IPS-NIHi7 (cell line): Measurements from ENCODE around the gene COL18A1.

ENCODE experiments used
- DNase-seq: peaks from one replicate; pipeline ENCODE4 v3.0.0; 2012; ENCODE audit warnings: mixed read lengths; ENCODE audit errors: extremely low spot score

The COL18A1 gene

DNA sequence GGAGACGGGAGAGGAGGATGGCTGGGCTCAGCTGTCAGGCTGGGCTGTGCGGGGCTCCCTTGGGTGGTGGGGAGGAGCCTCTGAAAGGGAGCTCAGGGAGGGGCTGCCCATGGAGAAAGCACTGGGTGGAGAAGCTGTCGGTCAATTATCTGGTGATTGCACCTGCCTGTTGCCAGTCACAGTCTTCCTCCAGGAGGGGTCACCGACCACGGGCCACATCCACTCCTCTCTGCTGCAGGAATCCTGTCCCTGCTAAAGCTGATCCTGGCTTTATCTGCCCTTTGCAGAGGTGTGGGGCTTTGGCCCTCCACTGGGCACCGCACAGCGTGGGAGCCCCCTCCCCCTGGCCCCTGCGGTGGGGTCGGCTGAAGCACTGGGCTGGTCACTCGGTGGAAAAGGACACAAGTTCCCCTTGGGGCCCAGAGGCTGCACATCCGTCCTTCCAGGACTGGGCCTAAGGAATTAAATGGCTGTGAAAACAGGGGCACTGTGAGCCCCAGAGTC, 21.8 kb upstream of the COL18A1 start:
- DNase-seq, result no peak

GRCh38 chr21:45383615-45384201, 21.3 kb upstream of the COL18A1 start:
- DNase-seq, result peak; percentile 66

DNA sequence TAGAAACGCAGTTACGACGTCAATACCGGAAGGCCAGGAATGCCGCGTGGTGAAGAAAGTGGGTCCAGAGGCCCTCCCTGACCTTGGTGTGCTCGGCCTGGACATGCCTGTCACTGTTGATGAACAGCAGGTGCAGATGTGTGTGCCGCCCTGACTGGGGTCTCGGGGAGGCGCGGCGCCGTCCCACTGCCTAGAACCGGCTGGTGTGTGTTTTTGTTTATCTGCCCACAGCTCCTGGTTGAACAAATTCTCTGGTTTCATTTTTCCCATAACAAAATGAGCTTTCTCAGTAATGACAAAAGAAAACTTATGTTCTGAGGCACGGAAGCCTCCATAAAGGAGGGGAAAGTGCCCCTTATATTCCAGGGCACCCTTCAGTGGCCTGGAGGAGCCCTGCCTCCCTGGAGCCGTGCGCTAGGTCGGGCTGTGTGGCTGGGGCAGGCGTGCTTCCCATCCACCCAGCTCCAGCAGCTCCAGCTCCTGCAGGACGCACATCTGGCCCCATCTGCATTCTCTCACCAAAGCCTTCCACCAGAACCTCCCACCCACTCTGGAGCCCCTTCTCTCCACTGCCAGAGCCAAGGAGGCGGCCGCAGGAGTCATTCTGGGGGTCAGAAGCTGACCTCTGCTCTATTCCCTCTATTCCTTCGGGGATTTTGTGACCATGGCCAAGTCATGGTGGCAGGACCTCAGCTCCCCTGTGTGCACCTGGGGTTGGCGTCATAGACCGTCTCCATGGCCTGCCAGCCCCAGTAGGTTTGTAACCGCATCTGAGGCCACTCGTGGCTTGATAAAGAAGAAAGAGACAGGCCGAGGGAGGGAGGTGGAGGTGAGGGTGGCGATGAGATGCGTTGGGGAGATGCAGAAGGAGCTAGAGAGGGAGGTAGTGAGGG, 20.1 kb upstream of the COL18A1 start:
- no peak for DNase-seq

DNA sequence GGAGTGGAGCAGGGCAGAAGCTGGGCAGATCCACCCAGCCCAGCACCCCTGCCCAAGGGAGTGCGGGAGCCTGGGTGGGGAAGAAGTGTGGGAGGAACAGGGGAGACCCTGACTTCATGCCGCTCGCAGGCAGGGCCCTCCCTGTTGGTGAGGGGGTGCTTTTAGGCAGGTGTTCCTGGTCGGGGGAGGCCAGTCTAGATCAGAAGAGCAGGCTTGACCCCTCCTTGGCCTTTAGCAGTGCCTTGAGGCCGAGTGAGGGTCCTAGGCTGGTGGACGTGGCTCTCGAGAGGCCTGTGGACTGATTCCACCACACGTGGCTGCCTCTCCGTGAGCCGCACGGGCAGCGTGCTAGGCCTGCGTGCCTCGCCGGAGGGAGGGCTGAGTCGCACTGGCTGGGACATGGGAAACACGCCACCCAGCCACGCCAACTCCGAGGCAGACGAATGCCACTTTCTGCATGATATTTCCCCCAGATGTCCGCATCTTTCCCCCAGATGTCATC, 19.4 kb upstream of the COL18A1 start:
- DNase-seq, result no peak

DNA sequence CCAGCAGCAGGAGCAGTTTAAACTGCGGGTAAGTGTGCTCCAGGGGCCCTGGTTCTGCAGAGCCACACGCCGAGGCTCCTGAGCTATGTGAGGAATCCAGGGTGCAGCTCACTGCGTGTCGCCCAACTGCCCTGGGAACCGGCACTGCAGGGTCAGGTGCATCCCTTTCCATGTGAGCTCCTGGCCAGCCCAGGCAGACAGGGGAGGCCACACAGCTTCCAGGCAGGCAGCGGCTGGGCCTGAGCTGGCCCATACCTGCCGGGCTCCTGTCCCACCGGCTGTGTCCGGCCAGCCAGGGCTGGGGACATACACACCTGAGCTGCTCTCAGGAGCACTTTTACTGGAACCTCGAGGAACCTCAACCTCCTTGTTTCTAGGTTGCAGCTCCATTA, 18.6 kb upstream of the COL18A1 start:
- DNase-seq, result no peak

DNA sequence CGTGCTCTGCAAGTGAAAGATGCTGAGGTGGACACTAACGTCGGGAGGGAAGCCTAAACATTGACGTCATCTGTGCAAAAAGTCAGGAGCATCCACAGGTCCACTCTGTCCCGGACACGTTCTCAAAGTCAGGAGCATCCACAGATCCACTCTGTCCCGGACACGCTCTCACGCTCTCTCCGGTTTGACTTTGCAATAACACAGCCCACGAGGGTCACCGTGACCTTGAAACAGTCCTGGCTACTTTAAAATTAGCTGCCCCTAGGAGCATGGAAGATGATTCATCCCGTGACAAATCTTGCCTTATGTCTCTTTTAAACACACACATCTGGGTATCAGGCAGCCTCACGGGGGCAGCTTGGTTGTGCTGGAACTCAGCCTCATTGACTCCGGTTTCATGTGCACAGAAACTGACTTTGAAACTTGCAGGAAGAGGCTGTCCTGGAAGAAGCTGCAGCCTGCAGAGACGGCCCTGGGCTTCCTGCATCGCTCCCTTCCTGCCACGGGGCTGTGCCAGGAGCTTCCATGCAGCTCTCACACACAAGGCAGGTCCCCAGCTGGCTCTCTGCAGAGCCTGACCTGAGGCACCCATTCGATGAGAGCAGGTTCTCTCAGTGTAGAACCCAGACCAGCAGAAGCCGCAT, 18.1 kb upstream of the COL18A1 start:
- DNase-seq, result no peak

DNA sequence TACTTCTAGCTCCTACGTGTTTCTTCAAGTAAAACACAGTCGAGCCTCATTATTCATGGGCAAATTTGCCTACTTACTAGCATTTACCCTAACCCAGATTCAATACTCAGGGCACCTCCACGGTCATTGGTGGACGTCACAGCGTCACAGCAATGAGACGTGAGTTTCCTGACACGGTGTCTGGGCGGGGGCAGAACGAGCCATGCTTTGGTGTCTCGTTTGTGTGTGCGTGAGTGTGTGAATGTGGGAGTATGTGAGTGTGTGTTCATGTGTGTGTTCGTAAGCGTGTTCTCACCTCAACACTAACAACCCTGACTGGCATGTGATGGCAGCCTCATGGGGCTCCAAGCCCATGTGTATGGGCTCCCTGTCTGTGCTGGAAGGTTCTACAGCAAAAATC, 17.5 kb upstream of the COL18A1 start:
- no peak for DNase-seq

GRCh38 chr21:45388011-45388521, 16.9 kb upstream of the COL18A1 start:
- DNase-seq, result no peak

- no peak for DNase-seq
These were observed 16.2 kb upstream of the COL18A1 start for GRCh38 chr21:45388611-45389296.

GRCh38 chr21:45390121-45390751, 14.7 kb upstream of the COL18A1 start:
- DNase-seq, result no peak

DNA sequence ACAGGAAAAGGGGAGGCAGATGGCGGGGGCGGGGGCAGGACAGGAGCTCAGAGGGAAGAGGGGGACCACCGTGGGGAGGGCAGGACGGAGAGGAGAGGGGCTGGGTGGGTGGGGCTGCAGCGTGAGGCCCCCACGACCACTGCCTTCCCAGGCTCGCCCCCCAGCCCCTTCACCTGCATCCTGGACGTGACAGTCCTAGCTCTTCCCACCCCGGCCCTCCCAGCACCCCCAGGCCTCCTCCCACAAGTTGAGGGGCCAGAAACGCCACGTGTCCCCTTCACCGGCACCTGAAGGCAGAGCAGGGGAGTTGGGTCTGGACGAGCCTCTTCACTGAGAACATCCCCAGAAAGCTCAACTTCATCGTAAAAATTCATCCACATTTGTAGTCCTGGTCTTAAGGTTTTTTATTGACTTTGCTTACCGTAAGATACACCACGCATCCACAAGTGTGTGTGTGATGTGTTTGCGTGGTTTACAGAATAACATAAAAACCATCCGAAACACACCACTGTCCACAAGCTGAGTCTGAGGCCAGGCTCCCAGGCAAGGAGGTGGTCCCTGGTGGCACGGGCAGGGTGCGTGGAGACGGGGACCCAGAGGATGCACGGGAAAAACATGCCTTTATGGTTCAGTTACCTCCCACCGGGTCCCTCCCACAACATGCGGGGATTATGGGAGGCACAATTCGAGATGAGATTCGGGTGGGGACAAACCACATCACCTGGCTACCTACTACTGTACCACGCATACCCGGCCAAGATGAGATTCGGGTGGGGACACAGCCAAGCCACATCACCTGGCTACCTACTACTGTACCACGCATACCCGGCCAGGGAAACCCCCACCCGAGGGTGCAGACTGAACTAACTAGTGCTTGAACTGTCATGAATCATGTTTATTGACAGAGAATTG, 13.9 kb upstream of the COL18A1 start:
- DNase-seq, result no peak

- no peak for DNase-seq
These were observed 13.0 kb upstream of the COL18A1 start for GRCh38 chr21:45391743-45392572.

- no peak for DNase-seq
These were observed 12.4 kb upstream of the COL18A1 start for GRCh38 chr21:45392573-45392971.

DNA sequence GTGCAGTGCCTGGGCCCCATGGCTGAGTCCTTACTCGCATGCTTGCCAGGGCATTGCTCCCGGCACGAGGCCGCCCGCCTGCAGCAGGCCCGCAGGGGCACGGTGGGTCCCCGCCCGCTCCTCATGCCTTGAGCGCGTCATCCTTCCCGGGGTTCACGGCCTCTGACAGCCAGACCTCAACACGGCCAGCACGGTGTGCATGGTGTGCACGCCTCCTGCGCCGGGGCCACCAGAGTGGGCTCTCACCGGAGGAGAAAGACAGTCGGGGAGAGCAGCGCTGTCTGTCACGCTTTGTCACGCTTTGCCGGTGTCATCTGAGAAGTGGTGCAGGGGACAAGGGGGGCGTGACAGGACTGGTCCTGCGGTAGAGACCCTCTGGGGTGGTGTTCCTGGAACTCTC, 11.9 kb upstream of the COL18A1 start:
- DNase-seq, result no peak

- DNase-seq, result no peak
These were observed 10.9 kb upstream of the COL18A1 start for GRCh38 chr21:45393833-45394638.

- no peak for DNase-seq
These were observed 8.4 kb upstream of the COL18A1 start for GRCh38 chr21:45396620-45396995.

- DNase-seq, result no peak
These were observed 7.6 kb upstream of the COL18A1 start for GRCh38 chr21:45397381-45397780.

DNA sequence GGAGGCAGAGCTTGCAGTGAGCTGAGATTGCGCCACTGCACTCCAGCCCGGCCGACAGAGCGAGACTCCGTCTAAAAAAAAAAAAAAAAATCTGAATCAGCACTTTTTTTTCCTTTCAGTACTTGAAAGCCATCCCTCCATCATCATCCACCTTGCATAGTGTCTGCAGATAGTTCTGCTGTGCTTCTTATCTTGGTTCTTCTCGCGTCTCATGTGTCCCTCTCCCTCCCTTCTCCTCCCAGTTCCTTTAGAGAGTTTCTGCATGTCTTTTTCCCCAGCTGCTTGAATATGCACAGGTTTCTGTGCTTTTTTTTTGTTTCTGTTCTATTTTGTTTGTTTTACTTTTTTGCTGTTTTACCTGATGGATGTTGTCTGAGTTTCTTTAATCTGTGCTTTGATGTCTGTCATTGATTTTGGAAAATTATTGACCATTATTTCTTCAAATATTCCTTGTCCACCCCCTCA, 3.9 kb upstream of the COL18A1 start:
- DNase-seq, result no peak
